Right lobe of liver (tissue), 4 donors: ENCODE data around the gene ALS2CL.

Experiments
- POLR2A ChIP-seq: fragments of 450-650 bp; IDR thresholded peaks from one replicate; pipeline ENCODE4 v1.6.1; 2017; ENCODE audit warnings: antibody characterized with exemption, mild to moderate bottlenecking
- TF ChIP-seq, protein P1 (sequence below), 4 donors: fragments of 200-600 bp in 3 of 4; fragments of 450-650 bp in 1 of 4; IDR thresholded peaks; one replicate each; pipeline versions ENCODE4 v1.5.1 to v1.8.0; 2016 to 2022; ENCODE audit warnings: antibody characterized with exemption in 4 of 4, mild to moderate bottlenecking in 2 of 4
- donor health status: DM: no; HTN: no; CAD: no.
- donor health status: DM: no; HTN: no; CAD: no.
- donor health status: DM: no; HTN: yes; CAD: no.

DNA sequence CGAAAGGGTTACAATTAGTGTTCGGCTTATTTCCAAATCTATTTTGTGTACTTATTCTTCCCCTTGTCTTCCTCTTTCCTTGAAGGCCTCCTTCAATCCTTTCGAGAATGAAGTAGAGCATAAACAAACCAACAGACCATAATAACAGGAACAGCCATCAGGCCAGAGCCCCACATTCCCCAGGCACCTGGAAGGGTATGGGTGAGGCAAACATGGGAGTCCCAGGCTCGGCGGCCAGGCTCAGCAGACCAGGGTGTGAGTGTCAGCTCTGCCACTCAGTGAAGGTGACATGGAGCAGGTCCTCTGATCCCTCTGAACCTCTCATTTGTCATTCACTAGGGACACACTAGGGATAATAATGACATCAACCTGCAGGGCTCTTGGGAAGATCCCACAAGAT is 13.8 kb downstream of the ALS2CL start:
- TF ChIP-seq, protein P1, sequence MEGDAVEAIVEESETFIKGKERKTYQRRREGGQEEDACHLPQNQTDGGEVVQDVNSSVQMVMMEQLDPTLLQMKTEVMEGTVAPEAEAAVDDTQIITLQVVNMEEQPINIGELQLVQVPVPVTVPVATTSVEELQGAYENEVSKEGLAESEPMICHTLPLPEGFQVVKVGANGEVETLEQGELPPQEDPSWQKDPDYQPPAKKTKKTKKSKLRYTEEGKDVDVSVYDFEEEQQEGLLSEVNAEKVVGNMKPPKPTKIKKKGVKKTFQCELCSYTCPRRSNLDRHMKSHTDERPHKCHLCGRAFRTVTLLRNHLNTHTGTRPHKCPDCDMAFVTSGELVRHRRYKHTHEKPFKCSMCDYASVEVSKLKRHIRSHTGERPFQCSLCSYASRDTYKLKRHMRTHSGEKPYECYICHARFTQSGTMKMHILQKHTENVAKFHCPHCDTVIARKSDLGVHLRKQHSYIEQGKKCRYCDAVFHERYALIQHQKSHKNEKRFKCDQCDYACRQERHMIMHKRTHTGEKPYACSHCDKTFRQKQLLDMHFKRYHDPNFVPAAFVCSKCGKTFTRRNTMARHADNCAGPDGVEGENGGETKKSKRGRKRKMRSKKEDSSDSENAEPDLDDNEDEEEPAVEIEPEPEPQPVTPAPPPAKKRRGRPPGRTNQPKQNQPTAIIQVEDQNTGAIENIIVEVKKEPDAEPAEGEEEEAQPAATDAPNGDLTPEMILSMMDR (IDR thresholded peaks at IDR 0.05): no peak
- TF ChIP-seq POLR2A: no peak
